Mesangial cell (primary cell): ENCODE measurements around the gene ABCD1. TPM values are rescaled to one million over a fixed set of nuclear protein-coding genes. Genes with fewer than 3 reads are reported as not detected.

Experiments
- total RNA-seq: library from RNA; depleted of rRNA; stranded (reverse); fragments of >200 nt; gene quantifications from 2 replicates; pipeline ENCODE4 v1.2.3, GENCODE V29; 2015

ABCD1 gene
- 9.8 and 22.2 TPM in 2 replicates for total RNA-seq

DNA sequence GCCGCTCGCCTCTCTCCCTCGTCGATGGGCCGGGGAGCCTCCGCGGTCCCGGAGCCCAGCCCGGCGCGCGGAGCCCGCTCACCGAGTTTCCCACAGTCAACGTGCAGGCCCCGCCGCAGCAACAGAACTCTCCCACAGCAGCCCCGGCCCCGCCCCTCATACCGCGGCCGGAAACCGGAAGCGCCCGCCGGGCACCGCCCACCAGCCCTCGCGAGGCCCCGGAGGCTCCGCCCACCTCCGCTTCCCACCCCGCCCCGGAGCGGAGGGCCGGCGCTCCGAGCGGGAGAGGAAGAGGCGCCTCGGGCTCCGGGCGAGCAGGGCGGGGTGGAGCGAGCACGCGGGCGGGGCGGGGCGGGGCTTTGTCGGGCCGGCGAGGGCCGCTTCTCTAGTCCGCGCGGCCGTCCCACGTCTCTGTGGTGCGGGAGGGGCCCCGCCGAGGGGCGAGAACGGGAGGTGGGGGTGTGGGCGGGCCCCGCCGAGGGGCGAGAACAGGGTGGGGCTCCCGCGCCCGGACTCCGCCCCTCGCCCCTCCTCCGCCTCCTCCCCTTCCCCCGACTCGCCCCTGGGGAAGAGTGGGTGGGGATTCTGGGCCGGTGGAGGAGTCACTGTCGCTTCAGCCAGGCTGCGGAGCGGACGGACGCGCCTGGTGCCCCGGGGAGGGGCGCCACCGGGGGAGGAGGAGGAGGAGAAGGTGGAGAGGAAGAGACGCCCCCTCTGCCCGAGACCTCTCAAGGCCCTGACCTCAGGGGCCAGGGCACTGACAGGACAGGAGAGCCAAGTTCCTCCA, at the start of gene ABCD1, which contains the start of gene BCAP31:
TSS of gene ABCD1 (plus strand) at position 605 of the 787 bp plus-strand sequence. CDS start 411 bp downstream, outside the sequence.
TSS of gene BCAP31 (minus strand) at position 136 of the 787 bp plus-strand sequence. CDS start 1,143 bp downstream, outside the sequence.

DNA sequence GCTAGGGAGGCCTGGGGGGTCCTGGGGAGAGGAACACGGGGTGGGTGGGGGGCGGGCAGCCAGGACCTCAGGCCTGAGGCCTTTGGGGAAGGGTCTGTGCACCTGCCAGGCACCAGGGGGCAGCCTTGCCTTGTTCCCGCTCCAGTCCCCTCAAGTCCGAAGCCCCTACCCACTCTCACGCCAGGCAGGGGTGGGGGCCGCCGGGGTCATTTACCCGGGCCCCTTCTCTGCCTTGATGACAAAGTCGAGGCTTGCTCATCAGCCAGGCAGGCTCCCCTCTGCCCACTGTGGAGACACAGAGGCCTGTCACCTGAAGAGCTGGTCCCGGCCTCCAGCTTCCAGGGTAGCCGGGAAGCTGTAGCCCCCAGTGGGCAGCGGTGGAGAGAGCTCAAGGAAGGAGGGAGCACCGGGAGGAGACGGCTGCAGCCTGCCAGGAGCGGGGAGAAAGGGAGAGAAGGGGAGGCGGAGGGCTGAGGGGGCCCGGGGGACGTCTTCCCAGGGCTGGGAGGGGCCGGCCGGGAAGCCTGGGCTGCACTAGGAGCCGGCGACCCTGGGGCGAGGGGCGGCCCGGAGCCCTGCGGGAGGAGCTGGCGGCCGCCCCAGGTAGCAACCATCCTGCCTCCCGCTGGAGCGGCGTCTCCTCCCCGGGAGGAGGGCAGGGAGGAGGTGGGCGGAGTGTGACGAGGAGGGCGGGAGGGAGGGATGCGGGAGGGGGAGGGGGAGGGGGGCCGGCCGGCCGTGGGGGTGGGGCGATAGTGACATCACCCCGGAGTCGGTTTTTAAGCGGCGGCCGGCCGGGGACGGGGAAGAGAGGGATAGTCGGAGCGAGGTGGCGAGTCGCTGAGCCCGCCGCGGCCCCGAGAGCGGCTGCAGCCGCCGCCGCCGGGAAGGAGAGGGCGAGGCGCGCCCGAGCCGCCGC, 37.3 kb upstream of the ABCD1 start, which contains the start of gene SLC6A8:
TSS of gene SLC6A8 (plus strand) at position 806 of the 919 bp plus-strand sequence. CDS start 649 bp downstream, outside the sequence.

DNA sequence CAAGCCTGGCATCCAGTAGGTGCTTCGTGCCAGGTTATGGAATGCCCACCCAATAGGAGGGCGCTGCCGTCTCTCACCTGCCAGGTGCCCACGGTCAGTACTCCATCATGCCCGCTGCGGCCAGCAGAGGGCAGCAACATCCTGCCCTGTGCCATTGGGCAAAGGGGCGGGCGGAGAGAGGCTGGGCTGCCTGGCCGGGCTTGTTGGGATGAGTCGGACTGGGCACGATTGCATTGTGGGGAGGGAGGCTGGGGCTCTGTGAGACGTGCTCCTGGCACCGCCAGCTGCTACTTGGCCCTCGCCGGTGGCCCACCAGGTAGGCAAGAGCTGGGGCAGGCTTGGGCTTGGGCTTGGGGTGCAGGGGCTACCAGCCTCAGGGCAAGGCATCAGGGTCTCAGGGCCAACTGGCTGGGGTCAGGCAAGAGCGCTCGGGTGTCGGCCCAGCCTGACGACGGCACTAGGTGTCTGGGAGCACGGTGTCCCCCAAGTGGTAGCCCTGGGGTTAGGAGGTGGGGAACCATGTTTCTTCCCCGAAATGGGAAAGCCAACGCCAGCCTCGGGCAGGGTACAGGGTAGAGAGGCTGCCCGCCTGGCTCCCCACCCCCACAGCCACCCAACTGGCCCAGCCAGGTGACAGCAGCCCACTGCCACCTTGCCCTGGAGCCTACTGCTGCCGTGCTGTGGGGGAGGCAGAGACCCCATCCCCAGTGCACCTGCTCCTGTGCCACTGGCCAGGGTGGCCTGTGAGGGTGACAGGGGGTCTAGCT, 39.5 kb downstream of the ABCD1 start, which contains the start of gene PLXNB3:
TSS of gene PLXNB3 (plus strand) at position 261 of the 767 bp plus-strand sequence. CDS start 1,287 bp downstream, outside the sequence.

DNA sequence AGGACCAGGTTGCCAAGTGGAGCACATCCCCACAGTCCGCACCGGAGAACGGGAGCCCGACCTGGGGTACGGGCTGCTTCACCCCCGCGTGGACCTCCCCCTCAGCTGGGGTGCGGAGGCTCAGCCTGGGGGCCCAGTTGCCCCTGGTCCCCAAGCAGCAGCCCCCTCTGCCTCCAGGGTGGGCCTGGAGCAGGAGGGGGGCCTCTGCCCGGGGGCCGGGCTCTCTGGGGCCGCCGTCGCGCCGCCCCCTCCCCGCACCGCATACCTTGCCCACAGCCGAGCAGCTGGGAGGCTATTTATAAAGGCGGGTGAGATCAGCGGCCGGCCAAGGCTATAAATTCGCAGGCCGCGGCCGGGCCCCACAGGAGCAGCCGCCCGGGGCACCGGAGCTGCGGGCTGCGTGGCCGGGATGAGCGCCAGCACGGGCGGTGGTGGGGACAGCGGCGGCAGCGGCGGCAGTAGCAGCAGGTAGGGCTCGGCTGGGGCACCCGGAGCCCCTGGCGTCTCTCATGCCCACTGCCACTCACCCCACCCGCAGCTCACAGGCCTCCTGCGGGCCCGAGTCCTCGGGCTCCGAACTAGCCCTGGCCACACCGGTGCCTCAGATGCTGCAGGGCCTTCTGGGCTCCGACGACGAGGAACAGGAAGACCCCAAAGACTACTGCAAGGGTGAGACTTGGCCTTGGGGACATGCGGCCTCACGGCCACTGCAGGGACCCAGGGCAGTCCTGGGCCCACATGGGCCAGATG, 56.2 kb downstream of the ABCD1 start, which contains the start of gene SRPK3:
TSS of gene SRPK3 (plus strand) at position 364 of the 750 bp plus-strand sequence. CDS start at position 410, 46 bp downstream.

Other genes with a start within 250 kb of the ABCD1 start
- 17.4 and 86.5 TPM in 2 replicates for gene BGN, start 229.9 kb upstream of the ABCD1 start, total RNA-seq
- under 0.01 TPM in 1 of 2 replicates, not detected in the other for gene ATP2B3, start 207.2 kb upstream of the ABCD1 start, total RNA-seq
- 33.3 and 50.8 TPM in 2 replicates for gene CCNQ, start 125.7 kb upstream of the ABCD1 start, total RNA-seq
- gene DUSP9, start 77.7 kb upstream of the ABCD1 start, total RNA-seq: 0.13 and 1.3 TPM in 2 replicates
- gene PNCK, start 51.0 kb upstream of the ABCD1 start, total RNA-seq: 1.1 TPM in 1 of 2 replicates, not detected in the other
- gene SLC6A8, start 36.9 kb upstream of the ABCD1 start, total RNA-seq: 18.7 and 53.7 TPM in 2 replicates
- gene BCAP31, start 469 bp upstream of the ABCD1 start, total RNA-seq: 78.3 and 104 TPM in 2 replicates
- gene PLXNB3, start 39.4 kb downstream of the ABCD1 start, total RNA-seq: 4.6 and 8.4 TPM in 2 replicates
- gene SRPK3, start 56.2 kb downstream of the ABCD1 start, total RNA-seq: 1.9 TPM in 1 of 2 replicates, not detected in the other
- 91.7 and 93.4 TPM in 2 replicates for gene IDH3G, start 69.5 kb downstream of the ABCD1 start, total RNA-seq
- 224 and 257 TPM in 2 replicates for gene SSR4, start 69.8 kb downstream of the ABCD1 start, total RNA-seq
- under 0.01 and 0.13 TPM in 2 replicates for gene PDZD4, start 105.7 kb downstream of the ABCD1 start, total RNA-seq
- gene L1CAM, start 161.3 kb downstream of the ABCD1 start, total RNA-seq: 15.6 and 37.3 TPM in 2 replicates
- not detected in 2 replicates for gene AVPR2, start 179.8 kb downstream of the ABCD1 start, total RNA-seq
- gene ARHGAP4, start 201.4 kb downstream of the ABCD1 start, total RNA-seq: 5.7 and 16.7 TPM in 2 replicates
- 126 and 216 TPM in 2 replicates for gene NAA10, start 210.2 kb downstream of the ABCD1 start, total RNA-seq
- gene RENBP, start 219.8 kb downstream of the ABCD1 start, total RNA-seq: 0.98 and 11.3 TPM in 2 replicates
- gene HCFC1, start 247.0 kb downstream of the ABCD1 start, total RNA-seq: 58.3 and 86.0 TPM in 2 replicates
- gene TMEM187, start 247.9 kb downstream of the ABCD1 start, total RNA-seq: 9.0 and 10.6 TPM in 2 replicates